Lower lobe of right lung (tissue), 2 donors: ENCODE results near the gene INPP5B. TPM values are rescaled to one million over a fixed set of nuclear protein-coding genes. Genes with fewer than 3 reads are reported as not detected.

Experiments
- ATAC-seq, 2 donors: fragments of 200-7000 bp; cut with Tn5 transposase; one replicate each; pipeline ENCODE4 v1.9.1; 2020 to 2022; ENCODE audit warnings: mild to moderate bottlenecking in 2 of 2, moderate library complexity in 2 of 2
- DNase-seq: peaks from one replicate; pipeline ENCODE4 v3.0.0-alpha.2; 2020
- H3K27ac ChIP-seq: fragments of 200-600 bp; one replicate; pipeline ENCODE4 v1.8.0; 2022
- H3K27me3 ChIP-seq: fragments of 200-600 bp; one replicate; pipeline ENCODE4 v1.8.0; 2022; ENCODE audit warnings: low read depth
- H3K36me3 ChIP-seq: fragments of 200-600 bp; one replicate; pipeline ENCODE4 v1.8.0; 2022; ENCODE audit warnings: mild to moderate bottlenecking
- H3K4me1 ChIP-seq: fragments of 200-600 bp; one replicate; pipeline ENCODE4 v1.8.0; 2022
- H3K4me3 ChIP-seq: fragments of 200-600 bp; one replicate; pipeline ENCODE4 v1.8.0; 2022; ENCODE audit warnings: mild to moderate bottlenecking
- H3K9me3 ChIP-seq: fragments of 200-600 bp; one replicate; pipeline ENCODE4 v1.8.0; 2022
- CTCF ChIP-seq: fragments of 200-600 bp; IDR thresholded peaks from one replicate; pipeline ENCODE4 v1.8.0; 2022; ENCODE audit warnings: antibody characterized with exemption, mild to moderate bottlenecking
- intact Hi-C: fragments of 100-400 bp; cut with DNase I; formaldehyde crosslinking; loops from one replicate; pipeline ENCODE4 v1.11.0; 2022
- total RNA-seq: library from RNA; stranded (reverse); fragmentation: NEBNext Ultra II Directional; extraction: Animal tissue kit (Norgen Biotek cat#: 25700); gene quantifications from one replicate; pipeline ENCODE4 v1.2.1, GENCODE V29; 2021
- donor health status: DM: no; HTN: yes; CAD: no; lungs with severe emphysema.

Gene INPP5B
- total RNA-seq, 1 donor from 2014 or later, result 42.5 TPM

GRCh38 chr1:37932759-37933158, 14.1 kb downstream of the INPP5B start:
- intact Hi-C loops, result no loop called here

GRCh38 chr1:37931361-37932158, 15.3 kb downstream of the INPP5B start:
- Histone ChIP-seq H3K4me1 (peaks cover 39% of the 10 kb centered on the region), H3K27ac (peak overlapping the region; percentile 83), H3K27me3 (no peaks in the 10 kb centered on the region), H3K36me3 (peaks cover 31% of the 10 kb centered on the region), H3K4me3 (peak overlapping the region; percentile 90), H3K9me3 (no peaks in the 10 kb centered on the region)
- intact Hi-C loops, result no loop called here
- ATAC-seq (peak; percentile 99), DNase-seq (peak; percentile 96)
- TF ChIP-seq CTCF, result peak; percentile 8

More at GRCh38 chr1:37932759-37933158, 14.1 kb downstream of the INPP5B start:
- ATAC-seq (no peak), DNase-seq (no peak)
- peaks cover 43% of the 10 kb centered on the region for H3K36me3 ChIP-seq
- no peak for TF ChIP-seq CTCF
- H3K4me3 ChIP-seq, result no peak overlapping the region
- H3K27ac ChIP-seq, result no peak overlapping the region
- peaks cover 38% of the 10 kb centered on the region for H3K4me1 ChIP-seq
- no peaks in the 10 kb centered on the region for H3K9me3 ChIP-seq
- H3K27me3 ChIP-seq, result no peaks in the 10 kb centered on the region

- Histone ChIP-seq H3K27ac (peak overlapping the region; percentile 83), H3K9me3 (no peaks in the 10 kb centered on the region)
Observed at GRCh38 chr1:37931102-37931360, 15.8 kb downstream of the INPP5B start.

GRCh38 chr1:37930246-37931101, 16.4 kb downstream of the INPP5B start:
- DNase-seq, result peak; percentile 73
- peak overlapping the region; percentile 90 for H3K4me3 ChIP-seq
- intact Hi-C loops, result no loop called here

More at GRCh38 chr1:37931102-37931360, 15.8 kb downstream of the INPP5B start:
- intact Hi-C loops, result no loop called here
- peaks cover 25% of the 10 kb centered on the region for H3K36me3 ChIP-seq
- no peak for TF ChIP-seq CTCF
- H3K27me3 ChIP-seq, result no peaks in the 10 kb centered on the region
- H3K4me3 ChIP-seq, result peak overlapping the region; percentile 90
- peaks cover 44% of the 10 kb centered on the region for H3K4me1 ChIP-seq
- peak; percentile 27 to 45 for ATAC-seq
- no peak for DNase-seq

More at GRCh38 chr1:37930246-37931101, 16.4 kb downstream of the INPP5B start:
- TF ChIP-seq CTCF, result no peak
- no peaks in the 10 kb centered on the region for H3K9me3 ChIP-seq
- peaks cover 20% of the 10 kb centered on the region for H3K36me3 ChIP-seq
- peak overlapping the region; percentile 83 for H3K27ac ChIP-seq
- ATAC-seq, result peak; percentile 83 to 86
- H3K27me3 ChIP-seq, result no peaks in the 10 kb centered on the region
- peaks cover 50% of the 10 kb centered on the region for H3K4me1 ChIP-seq
